HepG2 (cell line): Measurements from ENCODE around the gene ZNF554. TPM values are rescaled to one million over a fixed set of nuclear protein-coding genes. Genes with fewer than 3 reads are reported as not detected.

Experiments
- ATAC-seq: fragments of 200-7000 bp; cut with Tn5 transposase; 3 replicates; pipeline ENCODE4 v1.9.1; 2020; ENCODE audit warnings: mild to moderate bottlenecking, moderate library complexity
- BruUV-seq: library from RNA; stranded (reverse); fragments of 400-500 nt; replicated peaks from 2 replicates; lab custom pipeline; 2021; lab: Mats Ljungman, UMichigan
- CTCF ChIA-PET: fragments of 300-600 bp; formaldehyde crosslinking; extraction: SDS; loops from one replicate; lab custom pipeline; 2021; ENCODE audit warnings: low total read pairs, inconsistent platforms, low intra/inter-chr PET ratio; lab: Yijun Ruan, JAX
- POLR2A ChIA-PET: fragments of 350-600 bp; sonication (Branson Sonifier 250); formaldehyde crosslinking; loops from one replicate; lab custom pipeline; 2020; ENCODE audit warnings: antibody characterized with exemption, inconsistent platforms; lab: Yijun Ruan, JAX
- DNase-seq: peaks from one replicate; pipeline ENCODE4 v3.0.0-alpha.2; 2015; ENCODE audit warnings: low spot score
- FAIRE-seq: peaks from 3 replicates; lab custom pipeline; 2011; peaks lifted over from hg19 to GRCh38; lab: Jason Lieb, UNC
- H2AFZ ChIP-seq: one replicate; pipeline ENCODE4 v1.6.1; 2011; ENCODE audit warnings: low read length, inconsistent platforms
- H3K27ac ChIP-seq: fragments of 300-600 bp; 3 replicates; pipeline ENCODE4 v1.8.0; 2011; ENCODE audit warnings: mixed run types, mild to moderate bottlenecking, mixed read lengths, low read length, inconsistent platforms; ENCODE audit not compliant: insufficient read depth; ENCODE audit errors: extremely low read length
- H3K27me3 ChIP-seq, 2 experiments: fragments of 200-600 bp in 1 of 2; 2 replicates in 1 of 2; 3 replicates in 1 of 2; pipeline versions ENCODE4 v1.6.0 to v1.8.0; 2011; ENCODE audit warnings: low read length in 2 of 2, mild to moderate bottlenecking in 2 of 2, moderate library complexity in 2 of 2, inconsistent platforms in 1 of 2; ENCODE audit not compliant: insufficient read depth in 2 of 2, control insufficient read depth in 1 of 2
- H3K36me3 ChIP-seq, 2 experiments: fragments of 200-600 bp in 1 of 2; replicated peaks in 1 of 2; 2 replicates in 1 of 2; 3 replicates in 1 of 2; pipeline versions ENCODE4 v1.5.1 to v1.8.0; 2011; ENCODE audit warnings: low read length in 2 of 2, inconsistent platforms in 1 of 2; ENCODE audit not compliant: insufficient read depth in 2 of 2, control insufficient read depth in 1 of 2
- H3K4me1 ChIP-seq: 2 replicates; pipeline ENCODE4 v1.5.1; 2012; ENCODE audit warnings: low read length, inconsistent platforms; ENCODE audit not compliant: insufficient read depth
- H3K4me2 ChIP-seq: 2 replicates; pipeline ENCODE4 v1.6.0; 2011; ENCODE audit warnings: low read depth, low read length, inconsistent platforms
- H3K4me3 ChIP-seq, 3 experiments: fragments of 200-600 bp in 1 of 3; sonication (generic), shearing (Covaris generic) in 1 of 3; replicated peaks in 1 of 3; 2 replicates each; pipeline ENCODE4 v1.5.1; 2011 to 2016; ENCODE audit warnings: low read length in 3 of 3, inconsistent platforms in 2 of 3, low read depth in 2 of 3, mild to moderate bottlenecking in 2 of 3, control low read depth in 1 of 3, mixed read lengths in 1 of 3; ENCODE audit not compliant: insufficient read depth in 1 of 3
- H3K79me2 ChIP-seq: one replicate; pipeline ENCODE4 v1.6.1; 2011; ENCODE audit warnings: low read length, inconsistent platforms; ENCODE audit not compliant: insufficient read depth
- H3K9ac ChIP-seq: 2 replicates; pipeline ENCODE4 v1.6.0; 2011; ENCODE audit warnings: mild to moderate bottlenecking, low read depth, low read length, inconsistent platforms; ENCODE audit not compliant: insufficient read depth
- H3K9me3 ChIP-seq: 2 replicates; pipeline ENCODE4 v1.5.1; 2012; ENCODE audit warnings: mild to moderate bottlenecking, low read length
- H4K20me1 ChIP-seq: 2 replicates; pipeline ENCODE4 v1.6.0; 2011; ENCODE audit warnings: inconsistent platforms, mild to moderate bottlenecking, low read length, moderate library complexity; ENCODE audit not compliant: insufficient read depth
- GABPA ChIP-seq, 2 experiments: IDR thresholded peaks; 2 replicates each; pipeline ENCODE4 v1.6.1; 2011 to 2016; ENCODE audit warnings: low read depth in 2 of 2, low read length in 1 of 2, missing biosample characterization in 1 of 2, missing genetic modification characterization in 1 of 2
- GMEB1 ChIP-seq: sonication (generic); formaldehyde crosslinking; IDR thresholded peaks from 2 replicates; pipeline ENCODE4 v1.5.1; 2020; ENCODE audit warnings: missing genetic modification reagents, mild to moderate bottlenecking, borderline replicate concordance
- PRMT3 ChIP-seq: sonication (generic); formaldehyde crosslinking; IDR thresholded peaks from 2 replicates; pipeline ENCODE4 v1.8.1; 2022; ENCODE audit warnings: low read depth, mild to moderate bottlenecking, moderate library complexity, missing genetic modification reagents, borderline replicate concordance
- ZNF24 ChIP-seq: fragments of 450-650 bp; IDR thresholded peaks from 2 replicates; pipeline ENCODE4 v1.6.1; 2017; ENCODE audit warnings: antibody characterized with exemption, mild to moderate bottlenecking
- ZNF710 ChIP-seq: sonication (generic); formaldehyde crosslinking; IDR thresholded peaks from 2 replicates; pipeline ENCODE4 v1.5.0; 2020; ENCODE audit warnings: mild to moderate bottlenecking, missing genetic modification reagents, borderline replicate concordance
- WGBS: methylation state at CpG from one replicate; pipeline ENCODE4 v1.1.6; 2017; ENCODE audit warnings: low lambda C conversion rate; 5-methylcytosine and 5-hydroxymethylcytosine counted together
- in situ Hi-C: cut with HindIII; loops from 2 replicates; pipeline ENCODE4 v1.10.0; 2017; ENCODE audit warnings: low pct_unique_long_range_greater_than_20kb; ENCODE audit not compliant: extremely low pct_ligation_motif_present
- intact Hi-C: fragments of 100-400 bp; cut with micrococcal nuclease; formaldehyde crosslinking; loops from one replicate; pipeline ENCODE4 v1.10.0; 2022; ENCODE audit not compliant: unreplicated experiment
- polyA plus RNA-seq, 8 experiments: library from polyadenylated mRNA; depleted of rRNA in 3 of 8; stranded (reverse) in 7 of 8; unstranded in 1 of 8; fragments of >200 nt; fragmentation: Illumina TruSeq in 4 of 8; extraction: Trizol in 4 of 8; gene quantifications; 2 replicates each; pipeline versions ENCODE4 v1.2.1 to v1.2.3, GENCODE V29; 2011 to 2016; ENCODE audit warnings: low read depth in 4 of 8, missing spikeins in 1 of 8, mixed read lengths in 1 of 8; ENCODE audit not compliant: insufficient read depth in 1 of 8
- total RNA-seq, 5 experiments: library from RNA; depleted of rRNA; stranded (reverse); fragments of >200 nt; fragmentation: Illumina TruSeq; extraction: Trizol; gene quantifications; 2 replicates each; pipeline ENCODE4 v1.2.3, GENCODE V29; 2016; ENCODE audit warnings: low read depth in 1 of 5
- TF ChIP-seq, protein P1 (sequence below): sonication (generic); formaldehyde crosslinking; IDR thresholded peaks from 2 replicates; pipeline ENCODE4 v1.5.0; 2020; ENCODE audit warnings: missing genetic modification reagents
- TF ChIP-seq, protein P2 (sequence below): sonication (generic); formaldehyde crosslinking; IDR thresholded peaks from 2 replicates; pipeline ENCODE4 v1.4.0; 2020; ENCODE audit warnings: mild to moderate bottlenecking, missing genetic modification reagents

Gene ZNF554
- total and polyA plus RNA-seq, 2 of the 13 experiments (the other 11 are each of a cell fraction or from before 2014, with no cell fraction given), result 2.2 to 2.7 TPM

DNA sequence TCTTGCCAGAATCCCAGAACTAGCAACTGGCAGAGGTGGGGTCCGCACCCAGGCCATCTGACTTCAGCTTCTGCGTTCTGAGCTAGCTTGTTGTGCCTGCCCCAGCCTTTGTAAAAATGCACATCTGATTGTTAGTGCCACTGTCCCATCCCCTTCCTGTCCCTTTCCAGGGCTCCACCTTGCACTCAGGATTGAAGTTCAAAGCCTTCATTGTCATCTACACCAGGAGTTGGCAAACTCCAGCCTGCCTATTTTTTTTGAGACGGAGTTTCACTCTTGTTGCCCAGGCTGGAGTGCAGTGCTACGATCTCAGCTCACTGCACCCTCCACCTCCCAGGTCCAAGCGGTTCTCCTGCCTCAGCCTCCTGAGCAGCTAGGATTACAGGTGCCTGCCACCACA, 31.4 kb upstream of the ZNF554 start (continued):
- no peak for TF ChIP-seq PRMT3 (CRISPR knock-in tag)
- TF ChIP-seq, protein P1, sequence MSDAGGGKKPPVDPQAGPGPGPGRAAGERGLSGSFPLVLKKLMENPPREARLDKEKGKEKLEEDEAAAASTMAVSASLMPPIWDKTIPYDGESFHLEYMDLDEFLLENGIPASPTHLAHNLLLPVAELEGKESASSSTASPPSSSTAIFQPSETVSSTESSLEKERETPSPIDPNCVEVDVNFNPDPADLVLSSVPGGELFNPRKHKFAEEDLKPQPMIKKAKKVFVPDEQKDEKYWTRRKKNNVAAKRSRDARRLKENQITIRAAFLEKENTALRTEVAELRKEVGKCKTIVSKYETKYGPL (CRISPR knock-in tag), result no peak

DNA sequence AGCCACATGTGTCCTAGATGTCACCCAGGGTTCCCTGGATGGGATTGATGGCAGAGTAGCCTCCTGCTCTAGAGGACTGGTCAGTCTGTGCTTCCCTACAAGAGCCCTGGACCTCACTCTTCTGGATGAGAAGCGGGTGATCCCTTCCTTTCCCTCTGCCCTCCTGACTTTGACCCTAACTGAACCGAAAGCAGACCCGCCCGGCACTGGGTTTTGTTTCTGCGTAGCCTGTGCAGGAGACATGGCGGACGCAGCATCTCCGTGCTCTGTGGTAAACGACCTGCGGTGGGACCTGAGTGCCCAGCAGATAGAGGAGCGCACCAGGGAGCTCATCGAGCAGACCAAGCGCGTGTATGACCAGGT, 29.5 kb upstream of the ZNF554 start:
- CTCF ChIA-PET, result no interaction called here
- H3K4me1 ChIP-seq, result peaks cover 57% of the 10 kb centered on the region
- in situ Hi-C loops, result no loop called here
- TF ChIP-seq ZNF24, result no peak
- no peak for TF ChIP-seq GABPA (IDR thresholded peaks at IDR 0.05; ENCODE audit: low read depth, low read length)
- TF ChIP-seq GABPA (CRISPR knock-in tag; IDR thresholded peaks at IDR 0.05; ENCODE audit: low read depth), result no peak
- TF ChIP-seq, protein P2, sequence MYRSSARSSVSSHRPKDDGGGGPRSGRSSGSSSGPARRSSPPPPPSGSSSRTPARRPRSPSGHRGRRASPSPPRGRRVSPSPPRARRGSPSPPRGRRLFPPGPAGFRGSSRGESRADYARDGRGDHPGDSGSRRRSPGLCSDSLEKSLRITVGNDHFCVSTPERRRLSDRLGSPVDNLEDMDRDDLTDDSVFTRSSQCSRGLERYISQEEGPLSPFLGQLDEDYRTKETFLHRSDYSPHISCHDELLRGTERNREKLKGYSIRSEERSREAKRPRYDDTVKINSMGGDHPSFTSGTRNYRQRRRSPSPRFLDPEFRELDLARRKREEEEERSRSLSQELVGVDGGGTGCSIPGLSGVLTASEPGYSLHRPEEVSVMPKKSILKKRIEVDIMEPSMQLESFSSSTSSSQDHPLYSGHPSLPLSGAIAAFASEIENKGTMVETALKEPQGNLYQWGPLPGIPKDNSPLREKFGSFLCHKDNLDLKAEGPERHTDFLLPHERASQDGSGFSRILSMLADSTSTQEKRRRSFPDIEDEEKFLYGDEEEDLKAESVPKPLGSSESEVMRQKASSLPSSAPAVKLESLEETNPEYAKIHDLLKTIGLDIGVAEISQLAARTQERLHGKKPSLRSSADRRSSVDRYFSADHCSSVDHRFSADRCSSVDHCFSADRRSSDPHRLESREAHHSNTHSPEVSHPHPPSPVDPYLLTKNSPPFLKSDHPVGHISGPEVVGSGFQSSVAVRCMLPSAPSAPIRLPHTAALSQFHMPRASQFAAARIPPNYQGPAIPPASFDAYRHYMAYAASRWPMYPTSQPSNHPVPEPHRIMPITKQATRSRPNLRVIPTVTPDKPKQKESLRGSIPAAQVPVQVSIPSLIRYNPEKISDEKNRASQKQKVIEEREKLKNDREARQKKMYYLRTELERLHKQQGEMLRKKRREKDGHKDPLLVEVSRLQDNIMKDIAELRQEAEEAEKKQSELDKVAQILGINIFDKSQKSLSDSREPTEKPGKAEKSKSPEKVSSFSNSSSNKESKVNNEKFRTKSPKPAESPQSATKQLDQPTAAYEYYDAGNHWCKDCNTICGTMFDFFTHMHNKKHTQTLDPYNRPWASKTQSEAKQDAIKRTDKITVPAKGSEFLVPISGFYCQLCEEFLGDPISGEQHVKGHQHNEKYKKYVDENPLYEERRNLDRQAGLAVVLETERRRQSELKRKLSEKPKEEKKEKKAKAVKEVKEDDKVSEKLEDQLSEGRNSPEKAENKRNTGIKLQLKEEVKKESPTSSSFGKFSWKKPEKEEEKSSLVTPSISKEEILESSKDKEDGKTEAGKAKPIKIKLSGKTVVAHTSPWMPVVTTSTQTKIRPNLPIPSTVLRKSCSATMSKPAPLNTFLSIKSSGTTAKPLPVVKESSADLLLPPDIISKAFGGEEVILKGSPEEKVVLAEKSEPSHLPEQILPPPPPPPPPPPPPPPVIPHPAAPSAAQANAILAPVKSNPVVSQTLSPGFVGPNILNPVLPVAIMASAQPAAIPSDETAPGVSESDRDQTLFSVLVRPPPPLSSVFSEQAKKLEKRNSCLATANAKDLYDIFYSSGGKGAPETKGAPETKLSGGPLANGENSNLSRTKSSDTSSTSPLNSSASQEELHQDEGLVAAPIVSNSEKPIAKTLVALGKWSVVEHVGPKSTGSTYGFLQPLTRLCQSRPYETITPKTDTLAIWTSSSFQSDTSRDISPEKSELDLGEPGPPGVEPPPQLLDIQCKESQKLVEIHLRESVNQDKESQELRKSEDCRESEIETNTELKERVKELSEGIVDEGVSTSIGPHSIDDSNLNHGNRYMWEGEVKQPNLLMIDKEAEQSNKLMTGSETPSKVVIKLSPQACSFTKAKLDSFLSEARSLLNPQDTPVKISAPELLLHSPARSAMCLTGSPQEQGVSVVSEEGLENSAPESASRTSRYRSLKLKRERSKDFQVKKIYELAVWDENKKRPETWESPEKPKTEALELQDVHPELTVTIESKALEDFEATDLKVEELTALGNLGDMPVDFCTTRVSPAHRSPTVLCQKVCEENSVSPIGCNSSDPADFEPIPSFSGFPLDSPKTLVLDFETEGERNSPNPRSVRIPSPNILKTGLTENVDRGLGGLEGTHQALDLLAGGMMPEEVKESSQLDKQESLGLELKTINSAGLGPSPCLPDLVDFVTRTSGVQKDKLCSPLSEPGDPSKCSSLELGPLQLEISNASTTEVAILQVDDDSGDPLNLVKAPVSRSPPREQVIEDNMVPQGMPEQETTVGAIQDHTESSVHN (CRISPR knock-in tag), result no peak
- 0 out of 2 replicates have a peak, but pooled peaks have one; percentile 5 for TF ChIP-seq GMEB1
- TF ChIP-seq ZNF710 (CRISPR knock-in tag), result no peak

More for the DNA sequence above, 29.5 kb upstream of the ZNF554 start:
- Histone ChIP-seq H3K9me3 (no peaks in the 10 kb centered on the region), H4K20me1 (peaks cover 15% of the 10 kb centered on the region), H3K79me2 (peaks cover 35% of the 10 kb centered on the region), H3K4me3 (peak overlapping the region in 1 of 3 experiments; percentile 50; a peak in 1 of 6 replicates), H3K27me3 (no peaks in the 10 kb centered on the region; a peak in 1 of 5 replicates), H3K27ac (peak overlapping the region; percentile 50), H3K36me3 (peaks cover 8 to 32% of the 10 kb centered on the region in 2 experiments), H3K4me2 (peak overlapping the region; percentile 61), H2AFZ (no peak overlapping the region), H3K9ac (no peak overlapping the region)
- FAIRE-seq (no peak), DNase-seq (no peak), ATAC-seq (no peak)
- WGBS, result 91% methylated on average over 14 of the region's 14 CpGs
- intact Hi-C loops, result no loop called here
- POLR2A ChIA-PET, result no interaction called here
- no TSS peak for BruUV-seq
